ENCODE data around the gene FCN2.

The FCN2 gene

GRCh38 chr9:134925011-134925511 is 44.5 kb downstream of the FCN2 start:
- Mint-ChIP-seq H3K27me3 (peaks cover 6% of the 10 kb centered on the region), H3K9me3 (no peaks in the 10 kb centered on the region), H3K27ac (peak overlapping the region; percentile 4), H3K36me3 (ENCODE audit: low read depth) (no peaks in the 10 kb centered on the region), H3K4me3 (no peak overlapping the region), H3K4me1 (ENCODE audit: low read depth) (peaks cover 88% of the 10 kb centered on the region)
- intact Hi-C loops (cut with micrococcal nuclease) = no loop called here

- Mint-ChIP-seq H3K4me3 (peak overlapping the region; percentile 55), H3K4me1 (ENCODE audit: low read depth) (peaks cover 93% of the 10 kb centered on the region), H3K36me3 (ENCODE audit: low read depth) (no peaks in the 10 kb centered on the region), H3K27ac (peak overlapping the region; percentile 84), H3K27me3 (peaks cover 27% of the 10 kb centered on the region), H3K9me3 (no peaks in the 10 kb centered on the region)
- intact Hi-C loops (cut with micrococcal nuclease) = no loop called here
Measured at GRCh38 chr9:134928436-134929192, 48.0 kb downstream of the FCN2 start.

- peak overlapping the region; percentile 84 for H3K27ac Mint-ChIP-seq
- H3K4me1 Mint-ChIP-seq (ENCODE audit: low read depth) = peaks cover 93% of the 10 kb centered on the region
- H3K27me3 Mint-ChIP-seq = peaks cover 30% of the 10 kb centered on the region
- peak overlapping the region; percentile 55 for H3K4me3 Mint-ChIP-seq
- H3K9me3 Mint-ChIP-seq = no peaks in the 10 kb centered on the region
- intact Hi-C loops (cut with micrococcal nuclease) = no loop called here
- no peaks in the 10 kb centered on the region for H3K36me3 Mint-ChIP-seq (ENCODE audit: low read depth)
Measured at GRCh38 chr9:134929193-134930158, 48.9 kb downstream of the FCN2 start.

- intact Hi-C loops (cut with micrococcal nuclease) = no loop called here
- no peak overlapping the region for H3K27ac Mint-ChIP-seq
- no peaks in the 10 kb centered on the region for H3K36me3 Mint-ChIP-seq (ENCODE audit: low read depth)
- H3K27me3 Mint-ChIP-seq = peaks cover 34% of the 10 kb centered on the region
- peaks cover 91% of the 10 kb centered on the region for H3K4me1 Mint-ChIP-seq (ENCODE audit: low read depth)
- H3K9me3 Mint-ChIP-seq = no peaks in the 10 kb centered on the region
- no peak overlapping the region for H3K4me3 Mint-ChIP-seq
Measured at GRCh38 chr9:134930398-134930797, 49.8 kb downstream of the FCN2 start.

- no peak overlapping the region for H3K4me3 Mint-ChIP-seq
- H3K9me3 Mint-ChIP-seq = no peaks in the 10 kb centered on the region
- peak overlapping the region; percentile 25 for H3K27ac Mint-ChIP-seq
- H3K27me3 Mint-ChIP-seq = peaks cover 31% of the 10 kb centered on the region
- no peaks in the 10 kb centered on the region for H3K36me3 Mint-ChIP-seq (ENCODE audit: low read depth)
- H3K4me1 Mint-ChIP-seq (ENCODE audit: low read depth) = peaks cover 89% of the 10 kb centered on the region
- intact Hi-C loops (cut with micrococcal nuclease) = no loop called here
Measured at GRCh38 chr9:134932171-134932570, 51.6 kb downstream of the FCN2 start.

- Mint-ChIP-seq H3K27me3 (peaks cover 31% of the 10 kb centered on the region), H3K4me1 (ENCODE audit: low read depth) (peaks cover 93% of the 10 kb centered on the region), H3K27ac (peak overlapping the region; percentile 33), H3K4me3 (no peak overlapping the region), H3K9me3 (no peaks in the 10 kb centered on the region), H3K36me3 (ENCODE audit: low read depth) (no peaks in the 10 kb centered on the region)
- intact Hi-C loops (cut with micrococcal nuclease) = no loop called here
Measured at GRCh38 chr9:134932606-134933005, 52.0 kb downstream of the FCN2 start.

GRCh38 chr9:134933076-134933659 is 52.6 kb downstream of the FCN2 start:
- H3K27me3 Mint-ChIP-seq = peaks cover 32% of the 10 kb centered on the region
- peaks cover 93% of the 10 kb centered on the region for H3K4me1 Mint-ChIP-seq (ENCODE audit: low read depth)
- H3K9me3 Mint-ChIP-seq = no peaks in the 10 kb centered on the region
- no peaks in the 10 kb centered on the region for H3K36me3 Mint-ChIP-seq (ENCODE audit: low read depth)
- peak overlapping the region; percentile 33 for H3K27ac Mint-ChIP-seq
- intact Hi-C loops (cut with micrococcal nuclease) = no loop called here
- no peak overlapping the region for H3K4me3 Mint-ChIP-seq

GRCh38 chr9:134935056-134935640 is 54.5 kb downstream of the FCN2 start:
- no peaks in the 10 kb centered on the region for H3K9me3 Mint-ChIP-seq
- no peaks in the 10 kb centered on the region for H3K36me3 Mint-ChIP-seq (ENCODE audit: low read depth)
- peak overlapping the region; percentile 47 for H3K27ac Mint-ChIP-seq
- intact Hi-C loops (cut with micrococcal nuclease) = no loop called here
- no peak overlapping the region for H3K4me3 Mint-ChIP-seq
- H3K27me3 Mint-ChIP-seq = peaks cover 43% of the 10 kb centered on the region
- peaks cover 91% of the 10 kb centered on the region for H3K4me1 Mint-ChIP-seq (ENCODE audit: low read depth)

GRCh38 chr9:134935701-134936345 is 55.2 kb downstream of the FCN2 start:
- H3K27ac Mint-ChIP-seq = peak overlapping the region; percentile 79
- peak overlapping the region; percentile 4 for H3K4me3 Mint-ChIP-seq
- intact Hi-C loops (cut with micrococcal nuclease) = no loop called here
- peaks cover 91% of the 10 kb centered on the region for H3K4me1 Mint-ChIP-seq (ENCODE audit: low read depth)
- peaks cover 46% of the 10 kb centered on the region for H3K27me3 Mint-ChIP-seq
- no peaks in the 10 kb centered on the region for H3K9me3 Mint-ChIP-seq
- H3K36me3 Mint-ChIP-seq (ENCODE audit: low read depth) = no peaks in the 10 kb centered on the region

- Mint-ChIP-seq H3K36me3 (ENCODE audit: low read depth) (no peaks in the 10 kb centered on the region), H3K4me3 (peak overlapping the region; percentile 4), H3K27ac (peak overlapping the region; percentile 79), H3K4me1 (ENCODE audit: low read depth) (peaks cover 83% of the 10 kb centered on the region), H3K27me3 (peaks cover 48% of the 10 kb centered on the region), H3K9me3 (no peaks in the 10 kb centered on the region)
- intact Hi-C loops (cut with micrococcal nuclease) = no loop called here
Measured at GRCh38 chr9:134936346-134937163, 55.9 kb downstream of the FCN2 start.

Data from dendritic cell treated with granulocyte-macrophage colony-stimulating factor and Interleukin-4, amounts not matched to agents 40 ng/mL and 50 ng/mL, for 4 days (primary cell).